Head of caudate nucleus (tissue), 42 donors: Measurements from ENCODE around the gene TSNAXIP1.

ENCODE experiments used
- DNase-seq, 42 donors: peaks; one replicate each; pipeline versions ENCODE4 v3.0.0 to v3.0.0-alpha.2; 2020 to 2021; ENCODE audit warnings: mixed read lengths in 7 of 42
- intact Hi-C: fragments of 100-400 bp; cut with DNase I; formaldehyde crosslinking; loops from one replicate; pipeline ENCODE4 v1.15.0; 2022

TSNAXIP1 gene, protein sequence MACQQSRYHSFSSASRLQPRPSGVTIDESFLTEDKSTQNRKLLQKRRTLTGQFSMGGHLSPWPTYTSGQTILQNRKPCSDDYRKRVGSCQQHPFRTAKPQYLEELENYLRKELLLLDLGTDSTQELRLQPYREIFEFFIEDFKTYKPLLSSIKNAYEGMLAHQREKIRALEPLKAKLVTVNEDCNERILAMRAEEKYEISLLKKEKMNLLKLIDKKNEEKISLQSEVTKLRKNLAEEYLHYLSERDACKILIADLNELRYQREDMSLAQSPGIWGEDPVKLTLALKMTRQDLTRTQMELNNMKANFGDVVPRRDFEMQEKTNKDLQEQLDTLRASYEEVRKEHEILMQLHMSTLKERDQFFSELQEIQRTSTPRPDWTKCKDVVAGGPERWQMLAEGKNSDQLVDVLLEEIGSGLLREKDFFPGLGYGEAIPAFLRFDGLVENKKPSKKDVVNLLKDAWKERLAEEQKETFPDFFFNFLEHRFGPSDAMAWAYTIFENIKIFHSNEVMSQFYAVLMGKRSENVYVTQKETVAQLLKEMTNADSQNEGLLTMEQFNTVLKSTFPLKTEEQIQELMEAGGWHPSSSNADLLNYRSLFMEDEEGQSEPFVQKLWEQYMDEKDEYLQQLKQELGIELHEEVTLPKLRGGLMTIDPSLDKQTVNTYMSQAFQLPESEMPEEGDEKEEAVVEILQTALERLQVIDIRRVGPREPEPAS

GRCh38 chr16:67806428-67807147, at the start of gene TSNAXIP1, which contains the start of gene RANBP10:
Gene TSNAXIP1 (plus strand): TSS chr16:67806889. CDS start chr16:67807150, 261 bp downstream.
Gene RANBP10 (minus strand): TSS chr16:67806560. CDS start chr16:67806536, 24 bp downstream.
- intact Hi-C loops: no loop called here

DNA sequence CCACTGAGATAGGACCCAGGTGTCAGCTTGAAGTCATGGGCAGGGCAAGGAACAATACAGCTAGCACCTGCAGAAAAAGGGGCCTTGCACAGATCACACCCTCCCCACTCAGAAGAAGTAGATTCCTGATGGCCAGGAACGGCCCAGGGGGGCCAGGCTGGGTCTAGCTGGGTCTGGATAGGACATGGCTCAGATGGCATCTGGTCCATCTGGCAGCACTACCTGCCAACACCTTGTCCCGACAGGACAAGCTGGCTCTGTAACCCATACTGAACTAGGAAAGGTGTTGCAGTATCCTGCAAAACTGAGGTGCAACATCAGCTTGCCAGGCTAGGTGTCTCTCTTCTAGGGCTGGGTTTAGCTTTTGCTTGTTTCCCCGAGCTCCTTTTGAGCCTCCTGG, 48.7 kb upstream of the TSNAXIP1 start:
- DNase-seq: no peak
- intact Hi-C loops: no loop called here

More at GRCh38 chr16:67806428-67807147, at the start of gene TSNAXIP1, which contains the start of gene RANBP10:
- peak; percentile 90 to 99 (median 98) for DNase-seq

GRCh38 chr16:67758966-67759365, 47.7 kb upstream of the TSNAXIP1 start:
- no peak for DNase-seq
- intact Hi-C loops: no loop called here

- intact Hi-C loops: no loop called here
- no peak for DNase-seq
Measured at GRCh38 chr16:67760206-67760955, 46.3 kb upstream of the TSNAXIP1 start.

- DNase-seq: no peak
Measured at GRCh38 chr16:67760956-67761230, 45.8 kb upstream of the TSNAXIP1 start.

DNA sequence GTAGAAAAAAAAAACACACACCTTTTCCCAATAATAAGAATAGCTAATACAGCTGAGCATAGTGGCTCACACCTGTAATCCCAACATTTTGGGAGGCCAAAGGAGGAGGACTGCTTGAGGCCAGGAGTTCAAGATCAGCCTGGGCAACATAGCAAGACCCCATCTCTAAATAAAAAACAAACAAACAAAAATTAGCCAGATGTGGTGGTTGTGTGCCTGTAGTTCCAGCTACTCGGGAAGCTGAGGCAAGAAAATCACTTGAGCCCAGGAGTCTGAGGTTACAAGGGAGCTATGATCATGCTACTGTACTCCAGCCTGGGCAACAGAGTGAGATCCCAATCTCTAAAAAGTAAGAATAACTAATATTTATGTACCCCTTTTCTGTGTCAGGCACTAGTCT, 44.8 kb upstream of the TSNAXIP1 start:
- no peak for DNase-seq
- intact Hi-C loops: no loop called here

More at GRCh38 chr16:67760956-67761230, 45.8 kb upstream of the TSNAXIP1 start:
- intact Hi-C loops: no loop called here

DNA sequence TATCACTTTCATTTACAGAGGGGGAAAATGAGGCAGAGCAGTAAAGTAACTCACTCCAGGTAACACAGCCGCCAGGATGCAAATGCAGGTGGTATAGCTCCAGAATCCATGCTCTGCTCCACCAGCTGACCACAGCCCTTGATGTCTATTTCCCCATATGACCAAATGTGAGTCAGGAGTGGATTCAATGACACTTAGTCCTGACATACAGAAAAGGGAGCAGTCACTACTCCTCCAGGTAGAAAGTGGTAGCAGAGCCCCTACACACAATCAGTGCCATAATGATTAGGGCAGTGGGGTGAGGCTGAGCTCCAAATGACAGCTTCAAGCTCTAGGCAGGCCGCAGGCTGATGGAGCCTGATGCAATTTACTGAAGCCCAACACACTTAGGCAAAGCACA, 44.3 kb upstream of the TSNAXIP1 start:
- no peak for DNase-seq
- intact Hi-C loops: no loop called here

GRCh38 chr16:67763066-67763465, 43.6 kb upstream of the TSNAXIP1 start:
- no peak for DNase-seq
- intact Hi-C loops: no loop called here

GRCh38 chr16:67764158-67764667, 42.5 kb upstream of the TSNAXIP1 start:
- intact Hi-C loops: no loop called here
- DNase-seq: no peak

DNA sequence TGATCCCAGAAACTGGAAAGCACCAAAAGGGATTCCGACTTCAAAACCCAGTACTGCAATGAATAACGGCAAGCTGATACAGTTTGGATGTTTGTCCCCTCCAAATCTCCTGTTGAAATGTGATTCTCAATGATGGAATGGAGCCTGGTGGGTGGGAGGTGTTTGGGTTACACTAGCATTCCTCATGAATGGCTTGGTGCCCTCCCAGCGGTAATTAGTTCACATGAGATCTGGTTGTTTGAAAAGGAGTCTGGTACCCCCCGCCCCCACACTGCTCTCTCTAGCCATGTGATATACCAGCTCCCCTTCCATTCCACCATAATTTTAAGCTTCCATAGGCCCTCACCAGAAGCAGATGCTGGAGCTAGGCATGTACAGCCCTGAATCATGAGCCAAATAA, 40.4 kb upstream of the TSNAXIP1 start:
- intact Hi-C loops: no loop called here
- DNase-seq: no peak

DNA sequence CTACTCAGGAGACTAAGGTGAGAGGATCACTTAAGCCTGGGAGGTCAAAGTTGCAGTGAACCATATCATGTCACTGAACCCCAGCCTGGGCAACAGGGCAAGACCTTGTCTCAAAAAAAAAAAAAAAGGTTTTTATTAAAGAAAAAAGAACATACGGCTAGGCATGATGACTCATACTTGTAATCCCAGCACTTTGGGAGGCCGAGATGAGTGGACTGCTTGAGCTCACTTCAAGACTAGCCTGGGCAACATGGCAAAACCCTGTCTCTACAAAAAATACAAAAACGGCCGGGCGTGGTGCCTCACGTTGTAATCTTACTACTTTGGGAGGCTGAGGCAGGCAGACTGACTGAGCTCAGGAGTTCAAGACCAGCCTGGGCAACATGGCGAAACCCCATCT, 38.7 kb upstream of the TSNAXIP1 start:
- intact Hi-C loops: no loop called here
- no peak for DNase-seq

DNA sequence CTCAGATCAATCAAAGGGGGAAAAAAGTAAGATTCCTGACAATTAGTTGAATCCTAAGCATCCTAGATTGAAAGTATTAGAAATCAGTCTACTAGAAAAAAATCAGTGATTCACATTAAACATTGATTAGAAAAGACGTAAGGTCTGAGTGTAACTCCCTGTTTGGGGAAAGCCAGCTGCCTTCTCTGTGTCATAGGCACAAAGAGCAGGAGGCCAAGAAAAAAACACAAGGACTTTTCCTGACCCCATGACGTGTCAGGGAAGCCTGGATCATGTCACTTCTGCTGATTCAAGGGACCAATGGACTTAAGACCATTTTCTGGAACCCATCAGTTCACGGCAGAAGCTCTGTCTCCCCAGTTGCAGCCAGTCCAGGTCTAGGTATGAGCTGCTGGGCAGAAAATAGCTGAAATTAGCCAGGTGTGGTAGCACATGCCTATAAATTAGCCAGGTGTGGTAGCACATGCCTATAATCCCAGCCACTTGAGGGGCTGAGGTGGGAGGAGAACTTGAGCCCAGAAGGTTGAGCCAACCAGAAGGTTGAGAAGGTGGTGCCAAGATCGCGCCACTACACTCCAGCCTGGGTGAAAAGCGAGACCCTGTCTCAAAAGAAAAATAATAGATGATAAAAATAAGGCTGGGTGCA, 36.2 kb upstream of the TSNAXIP1 start:
- no peak for DNase-seq
- intact Hi-C loops: no loop called here

DNA sequence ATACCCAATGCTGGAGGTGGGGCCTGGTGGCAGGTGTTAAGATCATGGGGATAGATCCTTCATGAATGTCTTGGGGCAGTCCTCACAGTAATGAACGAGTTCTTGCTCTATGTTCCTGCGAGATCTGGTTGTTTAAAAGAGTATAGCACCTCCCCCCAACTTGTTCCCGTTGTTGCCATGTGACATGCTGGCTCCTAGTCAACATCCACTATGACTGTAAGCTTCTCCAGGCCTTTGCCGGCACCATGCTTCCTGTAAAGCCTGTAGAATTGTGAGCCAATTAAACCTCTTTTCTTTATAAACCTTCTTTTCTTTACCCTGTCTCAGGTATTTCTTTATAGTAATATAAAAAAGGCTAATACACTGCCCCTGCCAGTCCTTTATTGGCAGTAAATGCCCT, 33.6 kb upstream of the TSNAXIP1 start:
- intact Hi-C loops: no loop called here
- DNase-seq: peak in 17 of 42 donors; percentile 6 to 49 (median 13)

GRCh38 chr16:67773569-67774456, 32.9 kb upstream of the TSNAXIP1 start:
- intact Hi-C loops: no loop called here
- no peak for DNase-seq

DNA sequence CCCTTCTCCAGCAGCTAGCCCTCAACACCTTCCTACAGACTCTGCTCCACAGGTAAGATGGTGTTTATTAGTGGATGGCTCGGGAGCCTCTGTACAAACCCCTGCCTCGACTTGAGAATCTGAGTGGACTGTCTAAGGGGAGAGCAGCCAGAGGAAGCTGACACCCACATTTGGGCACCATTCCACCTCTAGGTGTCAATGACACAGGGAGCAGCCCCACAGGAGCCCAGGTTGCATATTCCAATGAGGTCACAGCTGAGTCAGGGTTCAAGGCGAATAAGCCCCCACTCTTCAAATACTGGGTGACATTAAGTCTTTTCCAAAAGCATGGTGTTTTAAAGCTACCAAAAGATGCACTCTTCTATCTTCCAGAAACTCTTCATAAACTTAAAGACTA, 32.2 kb upstream of the TSNAXIP1 start:
- DNase-seq: no peak
- intact Hi-C loops: no loop called here

DNA sequence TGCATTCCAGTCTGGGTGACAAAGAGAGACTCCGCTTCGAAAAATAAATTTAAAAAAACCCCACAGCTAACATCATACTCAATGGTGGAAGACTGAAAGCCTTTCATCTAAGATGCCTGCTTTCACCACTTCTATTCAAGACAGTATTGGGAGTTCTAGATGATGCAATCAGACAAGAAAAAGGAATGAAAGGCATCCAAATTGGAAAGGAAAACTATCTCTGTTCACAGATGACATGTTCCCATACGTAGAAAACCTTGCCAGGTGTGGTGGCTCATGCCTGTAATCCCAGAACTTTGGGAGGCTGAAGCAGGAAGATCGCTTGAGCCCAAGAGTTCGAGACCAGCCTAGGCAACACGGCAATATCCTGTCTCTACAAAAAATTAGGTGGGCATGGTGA, 31.4 kb upstream of the TSNAXIP1 start:
- intact Hi-C loops: no loop called here

DNA sequence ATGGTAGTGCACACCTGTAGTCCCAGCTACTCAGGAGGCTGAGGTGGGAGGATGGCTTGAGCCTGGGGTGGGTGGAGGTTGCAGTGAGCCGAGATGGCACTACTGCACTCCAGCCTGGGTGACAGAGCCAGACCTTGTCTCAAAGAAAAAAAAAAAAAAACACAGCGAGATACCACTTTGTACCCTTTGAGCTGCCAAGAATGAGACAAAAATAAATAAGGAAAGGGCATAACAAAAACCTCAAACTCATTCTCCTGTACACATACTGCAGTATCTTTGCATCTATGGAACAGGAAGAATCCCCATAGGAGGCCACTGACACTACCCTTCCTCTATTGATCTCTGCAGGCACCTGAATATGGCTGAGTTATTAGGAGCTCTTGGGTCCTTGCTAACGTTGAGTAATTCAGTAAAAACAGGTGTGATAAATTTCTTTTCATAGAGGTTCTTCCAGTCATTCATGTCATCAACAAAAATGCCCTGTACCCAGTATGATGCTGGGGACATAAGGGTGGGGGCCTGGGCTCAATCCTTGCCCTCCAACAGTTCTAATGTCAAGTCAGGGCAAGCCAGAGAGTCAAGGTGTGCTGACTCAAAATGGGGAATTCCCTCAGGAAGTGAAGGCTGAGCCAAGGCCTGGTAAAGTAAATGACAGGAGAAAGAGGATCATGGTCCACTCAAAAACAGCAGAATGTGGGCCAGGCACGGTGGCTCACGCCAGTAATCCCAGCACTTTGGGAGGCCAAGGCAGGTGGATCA, 27.3 kb upstream of the TSNAXIP1 start:
- DNase-seq: no peak
- intact Hi-C loops: no loop called here

More for the DNA sequence above, 31.4 kb upstream of the TSNAXIP1 start:
- DNase-seq: no peak
